ENCODE measurements around the gene PLXNB1.

DNA sequence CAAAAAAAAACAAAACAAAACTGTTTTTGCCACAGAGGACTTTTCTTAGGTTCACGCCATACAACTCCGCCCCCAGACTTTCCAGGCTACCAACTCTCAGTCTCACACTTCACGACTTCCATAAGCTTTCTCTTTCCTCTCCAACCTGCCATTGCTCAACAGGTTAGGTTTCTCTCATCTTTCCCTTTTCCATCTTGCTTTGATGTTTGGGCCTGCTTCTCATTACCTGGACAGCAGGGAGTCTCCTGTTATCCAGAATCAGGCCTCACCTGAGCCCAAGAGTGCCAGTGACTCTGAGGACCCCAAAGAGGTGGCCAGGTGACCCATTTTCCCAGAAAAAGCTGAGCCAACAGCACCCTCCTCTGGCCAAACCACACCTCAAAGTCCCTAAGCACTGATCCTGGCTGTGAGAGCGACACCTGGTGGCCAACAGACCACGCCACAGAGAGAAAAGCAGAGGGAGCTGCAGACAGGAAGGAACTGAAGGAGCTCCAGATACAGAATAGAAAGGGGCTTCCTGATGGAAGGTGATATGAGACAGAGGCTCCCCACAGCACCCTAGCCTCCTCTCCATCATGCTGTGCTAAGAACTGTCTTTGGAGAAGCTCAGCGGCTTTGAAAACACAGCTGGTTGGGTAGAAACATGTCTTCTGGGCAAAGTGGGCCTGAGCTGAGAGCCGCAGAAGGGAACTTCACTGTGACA lies 6.0 kb upstream of the PLXNB1 start:
- TF ChIP-seq, protein P1, sequence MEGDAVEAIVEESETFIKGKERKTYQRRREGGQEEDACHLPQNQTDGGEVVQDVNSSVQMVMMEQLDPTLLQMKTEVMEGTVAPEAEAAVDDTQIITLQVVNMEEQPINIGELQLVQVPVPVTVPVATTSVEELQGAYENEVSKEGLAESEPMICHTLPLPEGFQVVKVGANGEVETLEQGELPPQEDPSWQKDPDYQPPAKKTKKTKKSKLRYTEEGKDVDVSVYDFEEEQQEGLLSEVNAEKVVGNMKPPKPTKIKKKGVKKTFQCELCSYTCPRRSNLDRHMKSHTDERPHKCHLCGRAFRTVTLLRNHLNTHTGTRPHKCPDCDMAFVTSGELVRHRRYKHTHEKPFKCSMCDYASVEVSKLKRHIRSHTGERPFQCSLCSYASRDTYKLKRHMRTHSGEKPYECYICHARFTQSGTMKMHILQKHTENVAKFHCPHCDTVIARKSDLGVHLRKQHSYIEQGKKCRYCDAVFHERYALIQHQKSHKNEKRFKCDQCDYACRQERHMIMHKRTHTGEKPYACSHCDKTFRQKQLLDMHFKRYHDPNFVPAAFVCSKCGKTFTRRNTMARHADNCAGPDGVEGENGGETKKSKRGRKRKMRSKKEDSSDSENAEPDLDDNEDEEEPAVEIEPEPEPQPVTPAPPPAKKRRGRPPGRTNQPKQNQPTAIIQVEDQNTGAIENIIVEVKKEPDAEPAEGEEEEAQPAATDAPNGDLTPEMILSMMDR (IDR thresholded peaks at IDR 0.05; ENCODE audit: low read depth, low read length): peak; percentile 99
- no peak for TF ChIP-seq POLR2A (IDR thresholded peaks at IDR 0.05; ENCODE audit: extremely low read depth, insufficient read length)
